WTC11 (cell line): ENCODE measurements around the gene NEFH. TPM values are rescaled to one million over a fixed set of nuclear protein-coding genes. Genes with fewer than 3 reads are reported as not detected.

Experiments
- ATAC-seq: fragments of 200-7000 bp; cut with Tn5 transposase; 2 replicates; pipeline ENCODE4 v1.10.0; 2021; ENCODE audit warnings: mild to moderate bottlenecking, moderate library complexity
- CTCF ChIA-PET: fragments of 300-600 bp; sonication (Branson Sonifier 250); formaldehyde crosslinking; loops from one replicate; lab custom pipeline; 2021; ENCODE audit warnings: antibody characterized with exemption; lab: Charles Lee
- POLR2A ChIA-PET: fragments of 350-600 bp; sonication (Branson Sonifier 250); formaldehyde crosslinking; loops from one replicate; lab custom pipeline; 2021; ENCODE audit warnings: antibody characterized with exemption; lab: Charles Lee
- DNase-seq: peaks from one replicate; pipeline ENCODE4 v3.0.0; 2021; ENCODE audit warnings: low spot score
- H3K27ac Mint-ChIP-seq: 2 replicates; pipeline ENCODE4 v1.8.0; 2021; ENCODE audit warnings: mixed read lengths
- H3K27me3 Mint-ChIP-seq: 2 replicates; pipeline ENCODE4 v1.8.0; 2021; ENCODE audit warnings: low read depth, mild to moderate bottlenecking, moderate library complexity, mixed read lengths
- H3K36me3 Mint-ChIP-seq: 2 replicates; pipeline ENCODE4 v1.8.0; 2021; ENCODE audit warnings: mixed read lengths
- H3K4me1 Mint-ChIP-seq: 2 replicates; pipeline ENCODE4 v1.8.0; 2022; ENCODE audit warnings: mixed read lengths
- H3K4me3 Mint-ChIP-seq: 2 replicates; pipeline ENCODE4 v1.8.0; 2021; ENCODE audit warnings: mild to moderate bottlenecking, moderate library complexity, mixed read lengths
- H3K9me3 Mint-ChIP-seq: 2 replicates; pipeline ENCODE4 v1.8.0; 2021; ENCODE audit warnings: mixed read lengths
- AFF4 ChIP-seq: sonication (generic); formaldehyde crosslinking; IDR thresholded peaks from 2 replicates; pipeline ENCODE4 v1.8.1; 2023; ENCODE audit warnings: mild to moderate bottlenecking, missing genetic modification reagents, borderline replicate concordance
- ATF6 ChIP-seq: sonication (generic); formaldehyde crosslinking; IDR thresholded peaks from 2 replicates; pipeline ENCODE4 v1.8.1; 2023; ENCODE audit warnings: mild to moderate bottlenecking, missing genetic modification reagents
- CREM ChIP-seq: sonication (generic); formaldehyde crosslinking; IDR thresholded peaks from 2 replicates; pipeline ENCODE4 v1.8.1; 2022; ENCODE audit warnings: mild to moderate bottlenecking, missing genetic modification reagents, moderate library complexity
- GTF2I ChIP-seq: fragments of 250-450 bp; sonication (Bioruptor Pico); conservative IDR thresholded peaks from 2 replicates; pipeline ENCODE4 v1.4.0; 2021; ENCODE audit warnings: mild to moderate bottlenecking
- HMGA2 ChIP-seq: fragments of 250-450 bp; sonication (Bioruptor Pico); IDR thresholded peaks from 2 replicates; pipeline ENCODE4 v1.4.0; 2021; ENCODE audit warnings: mild to moderate bottlenecking, moderate library complexity
- NR1H2 ChIP-seq: sonication (generic); formaldehyde crosslinking; IDR thresholded peaks from 2 replicates; pipeline ENCODE4 v1.9.0; 2021; ENCODE audit warnings: mild to moderate bottlenecking, moderate library complexity, missing genetic modification reagents
- RELA ChIP-seq: sonication (generic); formaldehyde crosslinking; IDR thresholded peaks from 2 replicates; pipeline ENCODE4 v1.8.1; 2022; ENCODE audit warnings: missing genetic modification reagents, mild to moderate bottlenecking, borderline replicate concordance
- SMAD4 ChIP-seq: sonication (generic); formaldehyde crosslinking; IDR thresholded peaks from 2 replicates; pipeline ENCODE4 v1.8.0; 2022; ENCODE audit warnings: mild to moderate bottlenecking, missing genetic modification reagents
- ZNF671 ChIP-seq: fragments of 250-450 bp; sonication (Bioruptor Pico); IDR thresholded peaks from 2 replicates; pipeline ENCODE4 v1.8.0; 2021; ENCODE audit warnings: mild to moderate bottlenecking
- total RNA-seq: library from RNA; stranded (reverse); gene quantifications from 3 replicates; pipeline ENCODE4 v1.2.3, GENCODE V29; 2021
- TF ChIP-seq, protein P1 (sequence below): sonication (generic); formaldehyde crosslinking; IDR thresholded peaks from 2 replicates; pipeline ENCODE4 v1.8.1; 2023; ENCODE audit warnings: mild to moderate bottlenecking, missing genetic modification reagents, moderate library complexity
- TF ChIP-seq, protein P2 (sequence below): sonication (generic); formaldehyde crosslinking; IDR thresholded peaks from 2 replicates; pipeline ENCODE4 v1.8.1; 2022; ENCODE audit warnings: low read depth, mild to moderate bottlenecking, moderate library complexity, missing genetic modification reagents, borderline replicate concordance
- TF ChIP-seq, protein P3 (sequence below): sonication (generic); formaldehyde crosslinking; IDR thresholded peaks from 2 replicates; pipeline ENCODE4 v1.8.0; 2022; ENCODE audit warnings: missing genetic modification reagents
- TF ChIP-seq, protein P4 (sequence below): fragments of 250-450 bp; sonication (Bioruptor Pico); IDR thresholded peaks from 2 replicates; pipeline ENCODE4 v1.9.0; 2021; ENCODE audit warnings: mild to moderate bottlenecking

NEFH gene
- total RNA-seq, 1 experiment from 2014 or later, result 2.6 TPM

DNA sequence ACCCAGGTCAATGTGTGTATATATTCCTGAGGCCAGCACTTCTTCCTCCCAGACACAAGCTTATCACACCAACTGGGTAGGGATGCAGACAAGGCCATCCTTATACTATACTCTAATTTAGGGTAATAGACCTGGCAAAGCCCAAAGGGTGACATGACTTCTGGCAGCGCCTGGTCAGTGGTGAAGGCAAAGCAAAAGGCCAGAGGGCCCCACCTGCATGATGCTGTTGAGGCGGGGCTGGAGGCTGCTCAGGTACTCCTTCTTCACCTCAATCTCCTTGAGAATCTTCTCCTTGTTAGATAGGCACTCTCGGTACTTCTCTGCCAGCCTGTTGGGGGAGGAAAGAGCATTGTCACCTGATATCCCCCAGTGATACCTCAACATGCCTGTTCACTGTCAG lies 56.4 kb downstream of the NEFH start:
- no peak for DNase-seq
- ChIA-PET CTCF (no interaction called here), POLR2A (no interaction called here)
- ATAC-seq, result no peak
- H3K9me3 Mint-ChIP-seq, result peaks cover 6% of the 10 kb centered on the region
- no peak for TF ChIP-seq NR1H2 (CRISPR knock-in tag)
- no peak for TF ChIP-seq HMGA2
- TF ChIP-seq ZNF671 (CRISPR knock-in tag), result no peak
- TF ChIP-seq CREM, result no peak
- no peak for TF ChIP-seq GTF2I (CRISPR knock-in tag)
- TF ChIP-seq ATF6 (CRISPR knock-in tag), result no peak
- no peak for TF ChIP-seq AFF4 (CRISPR knock-in tag)
- TF ChIP-seq, protein P1, sequence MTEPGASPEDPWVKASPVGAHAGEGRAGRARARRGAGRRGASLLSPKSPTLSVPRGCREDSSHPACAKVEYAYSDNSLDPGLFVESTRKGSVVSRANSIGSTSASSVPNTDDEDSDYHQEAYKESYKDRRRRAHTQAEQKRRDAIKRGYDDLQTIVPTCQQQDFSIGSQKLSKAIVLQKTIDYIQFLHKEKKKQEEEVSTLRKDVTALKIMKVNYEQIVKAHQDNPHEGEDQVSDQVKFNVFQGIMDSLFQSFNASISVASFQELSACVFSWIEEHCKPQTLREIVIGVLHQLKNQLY (CRISPR knock-in tag), result no peak
- no peak for TF ChIP-seq RELA (CRISPR knock-in tag)
- TF ChIP-seq, protein P2, sequence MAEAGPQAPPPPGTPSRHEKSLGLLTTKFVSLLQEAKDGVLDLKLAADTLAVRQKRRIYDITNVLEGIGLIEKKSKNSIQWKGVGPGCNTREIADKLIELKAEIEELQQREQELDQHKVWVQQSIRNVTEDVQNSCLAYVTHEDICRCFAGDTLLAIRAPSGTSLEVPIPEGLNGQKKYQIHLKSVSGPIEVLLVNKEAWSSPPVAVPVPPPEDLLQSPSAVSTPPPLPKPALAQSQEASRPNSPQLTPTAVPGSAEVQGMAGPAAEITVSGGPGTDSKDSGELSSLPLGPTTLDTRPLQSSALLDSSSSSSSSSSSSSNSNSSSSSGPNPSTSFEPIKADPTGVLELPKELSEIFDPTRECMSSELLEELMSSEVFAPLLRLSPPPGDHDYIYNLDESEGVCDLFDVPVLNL, result no peak
- TF ChIP-seq SMAD4 (CRISPR knock-in tag), result no peak
- TF ChIP-seq, protein P3, sequence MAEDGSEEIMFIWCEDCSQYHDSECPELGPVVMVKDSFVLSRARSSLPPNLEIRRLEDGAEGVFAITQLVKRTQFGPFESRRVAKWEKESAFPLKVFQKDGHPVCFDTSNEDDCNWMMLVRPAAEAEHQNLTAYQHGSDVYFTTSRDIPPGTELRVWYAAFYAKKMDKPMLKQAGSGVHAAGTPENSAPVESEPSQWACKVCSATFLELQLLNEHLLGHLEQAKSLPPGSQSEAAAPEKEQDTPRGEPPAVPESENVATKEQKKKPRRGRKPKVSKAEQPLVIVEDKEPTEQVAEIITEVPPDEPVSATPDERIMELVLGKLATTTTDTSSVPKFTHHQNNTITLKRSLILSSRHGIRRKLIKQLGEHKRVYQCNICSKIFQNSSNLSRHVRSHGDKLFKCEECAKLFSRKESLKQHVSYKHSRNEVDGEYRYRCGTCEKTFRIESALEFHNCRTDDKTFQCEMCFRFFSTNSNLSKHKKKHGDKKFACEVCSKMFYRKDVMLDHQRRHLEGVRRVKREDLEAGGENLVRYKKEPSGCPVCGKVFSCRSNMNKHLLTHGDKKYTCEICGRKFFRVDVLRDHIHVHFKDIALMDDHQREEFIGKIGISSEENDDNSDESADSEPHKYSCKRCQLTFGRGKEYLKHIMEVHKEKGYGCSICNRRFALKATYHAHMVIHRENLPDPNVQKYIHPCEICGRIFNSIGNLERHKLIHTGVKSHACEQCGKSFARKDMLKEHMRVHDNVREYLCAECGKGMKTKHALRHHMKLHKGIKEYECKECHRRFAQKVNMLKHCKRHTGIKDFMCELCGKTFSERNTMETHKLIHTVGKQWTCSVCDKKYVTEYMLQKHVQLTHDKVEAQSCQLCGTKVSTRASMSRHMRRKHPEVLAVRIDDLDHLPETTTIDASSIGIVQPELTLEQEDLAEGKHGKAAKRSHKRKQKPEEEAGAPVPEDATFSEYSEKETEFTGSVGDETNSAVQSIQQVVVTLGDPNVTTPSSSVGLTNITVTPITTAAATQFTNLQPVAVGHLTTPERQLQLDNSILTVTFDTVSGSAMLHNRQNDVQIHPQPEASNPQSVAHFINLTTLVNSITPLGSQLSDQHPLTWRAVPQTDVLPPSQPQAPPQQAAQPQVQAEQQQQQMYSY (CRISPR knock-in tag), result no peak
- TF ChIP-seq, protein P4, sequence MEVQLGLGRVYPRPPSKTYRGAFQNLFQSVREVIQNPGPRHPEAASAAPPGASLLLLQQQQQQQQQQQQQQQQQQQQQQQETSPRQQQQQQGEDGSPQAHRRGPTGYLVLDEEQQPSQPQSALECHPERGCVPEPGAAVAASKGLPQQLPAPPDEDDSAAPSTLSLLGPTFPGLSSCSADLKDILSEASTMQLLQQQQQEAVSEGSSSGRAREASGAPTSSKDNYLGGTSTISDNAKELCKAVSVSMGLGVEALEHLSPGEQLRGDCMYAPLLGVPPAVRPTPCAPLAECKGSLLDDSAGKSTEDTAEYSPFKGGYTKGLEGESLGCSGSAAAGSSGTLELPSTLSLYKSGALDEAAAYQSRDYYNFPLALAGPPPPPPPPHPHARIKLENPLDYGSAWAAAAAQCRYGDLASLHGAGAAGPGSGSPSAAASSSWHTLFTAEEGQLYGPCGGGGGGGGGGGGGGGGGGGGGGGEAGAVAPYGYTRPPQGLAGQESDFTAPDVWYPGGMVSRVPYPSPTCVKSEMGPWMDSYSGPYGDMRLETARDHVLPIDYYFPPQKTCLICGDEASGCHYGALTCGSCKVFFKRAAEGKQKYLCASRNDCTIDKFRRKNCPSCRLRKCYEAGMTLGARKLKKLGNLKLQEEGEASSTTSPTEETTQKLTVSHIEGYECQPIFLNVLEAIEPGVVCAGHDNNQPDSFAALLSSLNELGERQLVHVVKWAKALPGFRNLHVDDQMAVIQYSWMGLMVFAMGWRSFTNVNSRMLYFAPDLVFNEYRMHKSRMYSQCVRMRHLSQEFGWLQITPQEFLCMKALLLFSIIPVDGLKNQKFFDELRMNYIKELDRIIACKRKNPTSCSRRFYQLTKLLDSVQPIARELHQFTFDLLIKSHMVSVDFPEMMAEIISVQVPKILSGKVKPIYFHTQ (CRISPR knock-in tag), result no peak
- peaks cover 67% of the 10 kb centered on the region for H3K36me3 Mint-ChIP-seq
- no peaks in the 10 kb centered on the region for H3K4me1 Mint-ChIP-seq
- no peak overlapping the region for H3K4me3 Mint-ChIP-seq
- H3K27ac Mint-ChIP-seq, result no peak overlapping the region
- H3K27me3 Mint-ChIP-seq, result no peaks in the 10 kb centered on the region
